SK-N-SH (cell line): ENCODE data around the gene DROSHA.

Experiments
- CTCF ChIP-seq: fragments of 200-600 bp; sonication (generic); IDR thresholded peaks from 2 replicates; pipeline ENCODE4 v1.6.1; 2017; ENCODE audit warnings: antibody characterized with exemption, mild to moderate bottlenecking, moderate library complexity
- SMC3 ChIP-seq: IDR thresholded peaks from 2 replicates; pipeline ENCODE4 v1.6.1; 2012; ENCODE audit warnings: low read depth, low read length, improper control_type of control experiment

DNA sequence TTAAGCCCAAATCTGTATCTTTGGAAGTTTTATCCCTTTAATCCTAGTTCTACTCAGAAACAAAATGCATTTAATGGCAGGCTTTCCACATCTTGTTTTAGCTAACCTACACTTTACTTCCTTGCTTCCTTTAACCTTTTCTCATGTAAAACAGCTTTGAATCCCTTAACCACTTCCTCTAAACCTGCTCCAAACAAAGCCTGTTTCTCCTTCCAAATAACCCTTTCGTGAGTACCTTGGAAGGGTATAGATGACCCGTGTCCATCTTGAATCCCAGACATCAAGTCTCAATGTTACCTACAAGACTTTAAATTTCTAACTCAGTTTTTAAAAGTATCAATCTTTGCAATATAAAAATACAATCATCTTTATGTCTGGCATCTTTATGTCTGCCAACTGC lies 78.4 kb downstream of the DROSHA start:
- TF ChIP-seq SMC3 (no peak), CTCF (no peak)
